ENCODE results near the gene MFSD11. TPM values are rescaled to one million over a fixed set of nuclear protein-coding genes. Genes with fewer than 3 reads are reported as not detected.

Gene MFSD11
- total RNA-seq, 1 experiment from 2014 or later, result 16.6 TPM

DNA sequence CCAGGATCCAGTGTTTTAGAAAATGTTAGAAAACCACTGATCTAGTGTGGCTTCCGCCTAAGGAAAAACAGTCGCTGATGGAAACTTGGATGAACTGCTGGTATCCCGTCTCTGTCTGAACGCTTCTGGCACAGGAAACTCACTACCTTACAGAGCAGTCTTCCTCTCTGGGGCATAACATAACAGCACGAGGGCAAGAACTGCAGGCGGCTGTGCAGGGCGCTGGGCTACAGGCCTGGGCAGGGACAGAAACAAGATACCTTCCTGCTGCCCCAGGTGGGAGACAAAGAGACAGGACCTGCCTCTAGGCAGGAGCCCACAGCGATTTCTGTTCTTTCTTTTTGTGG, 37.7 kb upstream of the MFSD11 start:
- no peak for DNase-seq
- H2AFZ ChIP-seq (ENCODE audit: low read length), result no peak overlapping the region
- TF ChIP-seq, protein P1, sequence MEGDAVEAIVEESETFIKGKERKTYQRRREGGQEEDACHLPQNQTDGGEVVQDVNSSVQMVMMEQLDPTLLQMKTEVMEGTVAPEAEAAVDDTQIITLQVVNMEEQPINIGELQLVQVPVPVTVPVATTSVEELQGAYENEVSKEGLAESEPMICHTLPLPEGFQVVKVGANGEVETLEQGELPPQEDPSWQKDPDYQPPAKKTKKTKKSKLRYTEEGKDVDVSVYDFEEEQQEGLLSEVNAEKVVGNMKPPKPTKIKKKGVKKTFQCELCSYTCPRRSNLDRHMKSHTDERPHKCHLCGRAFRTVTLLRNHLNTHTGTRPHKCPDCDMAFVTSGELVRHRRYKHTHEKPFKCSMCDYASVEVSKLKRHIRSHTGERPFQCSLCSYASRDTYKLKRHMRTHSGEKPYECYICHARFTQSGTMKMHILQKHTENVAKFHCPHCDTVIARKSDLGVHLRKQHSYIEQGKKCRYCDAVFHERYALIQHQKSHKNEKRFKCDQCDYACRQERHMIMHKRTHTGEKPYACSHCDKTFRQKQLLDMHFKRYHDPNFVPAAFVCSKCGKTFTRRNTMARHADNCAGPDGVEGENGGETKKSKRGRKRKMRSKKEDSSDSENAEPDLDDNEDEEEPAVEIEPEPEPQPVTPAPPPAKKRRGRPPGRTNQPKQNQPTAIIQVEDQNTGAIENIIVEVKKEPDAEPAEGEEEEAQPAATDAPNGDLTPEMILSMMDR (conservative IDR thresholded peaks at IDR 0.05; ENCODE audit: low read depth, low read length), result no peak
- TF ChIP-seq EZH2 (IDR thresholded peaks at IDR 0.05; ENCODE audit: low read length, unreplicated experiment) (no peak), EZH2phosphoT487 (IDR thresholded peaks at IDR 0.05; ENCODE audit: borderline replicate concordance, low read length) (no peak)
- H3K4me1 ChIP-seq (ENCODE audit: insufficient read depth, low read length), result peaks cover 10% of the 10 kb centered on the region
- H3K4me2 ChIP-seq (ENCODE audit: low read length), result no peak overlapping the region
- H3K36me3 ChIP-seq (ENCODE audit: low read depth, low read length), result no peaks in the 10 kb centered on the region
- H3K27me3 ChIP-seq (ENCODE audit: low read length), result no peaks in the 10 kb centered on the region
- no peaks in the 10 kb centered on the region for H3K9me2 ChIP-seq (replicated peaks; ENCODE audit: low read length)
- H3K9me3 ChIP-seq (ENCODE audit: low read length), result no peaks in the 10 kb centered on the region
- CTCF ChIA-PET, result no interaction called here
- H3K27ac ChIP-seq (ENCODE audit: low read length), result no peak overlapping the region
- H3K9ac ChIP-seq (ENCODE audit: low read length), result no peak overlapping the region
- BruUV-seq (replicated peaks), result no TSS peak
- H3F3A ChIP-seq (ENCODE audit: low read length, unreplicated experiment), result no peaks in the 10 kb centered on the region
- intact Hi-C loops (cut with micrococcal nuclease), result no loop called here
- POLR2A ChIA-PET (ENCODE audit: unreplicated experiment), result no interaction called here
- 0 out of 2 replicates have a peak, but pooled peaks cover 5% of the 10 kb centered on the region for H3K79me2 ChIP-seq (ENCODE audit: low read length)
- H4K20me1 ChIP-seq (ENCODE audit: low read length), result no peaks in the 10 kb centered on the region
- no peak overlapping the region for H3K4me3 ChIP-seq (ENCODE audit: low read length)
- ATAC-seq, result no peak

DNA sequence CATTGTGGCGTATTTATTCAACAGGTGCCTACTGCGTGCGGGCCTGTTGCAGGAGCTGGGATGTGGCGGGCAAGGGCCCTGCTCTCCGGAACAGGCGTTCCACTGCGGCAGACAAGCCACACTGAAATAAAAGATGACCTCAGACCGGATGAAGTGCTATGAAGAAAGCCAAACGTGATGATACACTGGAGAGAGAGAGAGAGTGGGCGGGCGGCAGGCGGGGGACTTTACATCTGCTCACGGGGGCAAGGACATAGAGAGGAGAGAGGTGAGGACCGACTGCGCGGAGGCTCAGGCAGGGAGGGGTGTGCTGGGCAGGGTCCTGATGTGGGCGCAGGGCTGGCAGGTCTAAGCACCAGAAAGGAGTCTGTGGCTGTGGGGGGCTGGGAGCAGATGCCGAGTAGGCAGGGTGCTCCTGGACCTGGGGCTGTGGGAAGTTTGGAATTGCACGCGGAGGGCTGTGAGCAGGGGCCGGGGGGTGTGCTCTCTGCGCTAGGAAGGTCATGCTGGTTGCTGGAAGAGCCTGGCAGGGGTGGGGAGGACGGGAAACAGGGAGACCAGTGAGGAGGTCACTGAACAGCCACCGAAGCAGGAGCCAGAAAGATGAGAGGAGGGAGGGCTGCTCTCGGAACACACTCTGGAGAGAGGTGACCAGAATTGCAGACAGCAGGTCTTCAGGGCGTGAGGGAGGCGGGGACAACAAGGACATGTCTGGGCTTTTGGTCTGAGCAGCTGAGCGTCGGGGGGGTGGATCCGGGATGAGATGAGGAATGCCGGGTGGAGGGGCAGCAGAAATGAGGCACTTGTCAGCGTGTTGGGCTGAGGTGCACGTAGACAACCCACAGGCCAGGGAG, 37.1 kb upstream of the MFSD11 start:
- no peaks in the 10 kb centered on the region for H4K20me1 ChIP-seq (ENCODE audit: low read length)

More for the DNA sequence above, 37.1 kb upstream of the MFSD11 start:
- Histone ChIP-seq H3K79me2 (ENCODE audit: low read length) (0 out of 2 replicates have a peak, but pooled peaks cover 5% of the 10 kb centered on the region), H3K4me3 (ENCODE audit: low read length) (no peak overlapping the region), H3K4me2 (ENCODE audit: low read length) (no peak overlapping the region), H3K9me2 (replicated peaks; ENCODE audit: low read length) (no peaks in the 10 kb centered on the region), H3K9me3 (ENCODE audit: low read length) (no peaks in the 10 kb centered on the region), H3K9ac (ENCODE audit: low read length) (no peak overlapping the region), H3K27me3 (ENCODE audit: low read length) (no peaks in the 10 kb centered on the region), H3F3A (ENCODE audit: low read length, unreplicated experiment) (no peaks in the 10 kb centered on the region), H3K4me1 (ENCODE audit: insufficient read depth, low read length) (peaks cover 10% of the 10 kb centered on the region), H3K36me3 (ENCODE audit: low read depth, low read length) (no peaks in the 10 kb centered on the region), H2AFZ (ENCODE audit: low read length) (no peak overlapping the region), H3K27ac (ENCODE audit: low read length) (no peak overlapping the region)
- DNase-seq (no peak), ATAC-seq (no peak)
- intact Hi-C loops (cut with micrococcal nuclease), result no loop called here
- ChIA-PET POLR2A (ENCODE audit: unreplicated experiment) (no interaction called here), CTCF (interaction anchor here (0.9 kb wide), 1 partner anchor 20 kb away, joined by 3 read pairs; no protein-coding TSS in a partner anchor)
- no TSS peak for BruUV-seq (replicated peaks)
- TF ChIP-seq EZH2 (IDR thresholded peaks at IDR 0.05; ENCODE audit: low read length, unreplicated experiment) (no peak), EZH2phosphoT487 (IDR thresholded peaks at IDR 0.05; ENCODE audit: borderline replicate concordance, low read length) (no peak)
- TF ChIP-seq, protein P1 (conservative IDR thresholded peaks at IDR 0.05; ENCODE audit: low read depth, low read length), result no peak
